Peyer's patch (tissue), 4 donors: ENCODE measurements around the gene CALR3.

Source experiments
- POLR2A ChIP-seq, 2 donors: fragments of 450-650 bp; IDR thresholded peaks; one replicate each; pipeline ENCODE4 v1.5.1; 2017; ENCODE audit warnings: antibody characterized with exemption in 2 of 2, mild to moderate bottlenecking in 2 of 2, moderate library complexity in 2 of 2
- TF ChIP-seq, protein P1 (sequence below), 6 experiments: fragments of 450-650 bp in 4 of 6; fragments of 200-600 bp in 2 of 6; sonication (generic) in 1 of 6; IDR thresholded peaks; one replicate each; pipeline ENCODE4 v1.5.1; 2017 to 2019; ENCODE audit warnings: antibody characterized with exemption in 6 of 6, mild to moderate bottlenecking in 3 of 6, moderate library complexity in 1 of 6

DNA sequence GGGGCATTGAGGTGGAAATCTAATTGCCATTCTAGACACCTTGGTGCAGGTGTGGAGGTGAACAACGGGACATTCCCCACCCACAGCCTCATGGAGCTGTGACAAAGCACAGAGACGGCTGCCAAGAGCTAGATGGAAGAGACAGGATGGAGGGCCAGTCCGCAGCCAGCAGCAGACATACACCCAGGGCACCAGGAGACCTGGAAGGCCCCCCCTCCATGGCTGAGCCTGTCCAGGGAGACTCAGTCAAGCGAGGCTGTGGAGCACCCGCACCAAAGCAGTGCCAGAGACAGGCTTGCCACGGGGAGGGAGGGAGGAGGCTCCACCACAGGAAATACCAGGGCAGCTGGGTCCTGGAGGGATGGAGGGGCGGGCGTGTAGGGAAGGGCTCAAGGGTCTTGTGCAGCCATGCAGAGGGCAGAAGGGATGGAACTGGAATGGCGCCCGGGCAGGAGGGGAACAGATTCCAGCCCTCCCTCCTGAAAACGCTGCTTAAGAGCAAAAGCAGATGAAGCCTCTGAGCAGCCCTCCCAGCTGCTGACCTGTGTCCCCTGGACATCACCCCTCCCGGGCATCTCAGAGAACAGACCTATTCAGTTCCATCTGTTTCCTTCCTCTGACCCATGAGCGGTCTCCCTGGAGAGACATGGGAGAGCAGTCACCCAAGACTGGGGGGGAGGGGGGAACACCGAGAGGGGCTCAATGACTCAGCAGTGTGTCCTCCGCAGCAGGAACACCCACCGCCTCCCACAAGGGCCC, 38.6 kb downstream of the CALR3 start:
- TF ChIP-seq, protein P1, sequence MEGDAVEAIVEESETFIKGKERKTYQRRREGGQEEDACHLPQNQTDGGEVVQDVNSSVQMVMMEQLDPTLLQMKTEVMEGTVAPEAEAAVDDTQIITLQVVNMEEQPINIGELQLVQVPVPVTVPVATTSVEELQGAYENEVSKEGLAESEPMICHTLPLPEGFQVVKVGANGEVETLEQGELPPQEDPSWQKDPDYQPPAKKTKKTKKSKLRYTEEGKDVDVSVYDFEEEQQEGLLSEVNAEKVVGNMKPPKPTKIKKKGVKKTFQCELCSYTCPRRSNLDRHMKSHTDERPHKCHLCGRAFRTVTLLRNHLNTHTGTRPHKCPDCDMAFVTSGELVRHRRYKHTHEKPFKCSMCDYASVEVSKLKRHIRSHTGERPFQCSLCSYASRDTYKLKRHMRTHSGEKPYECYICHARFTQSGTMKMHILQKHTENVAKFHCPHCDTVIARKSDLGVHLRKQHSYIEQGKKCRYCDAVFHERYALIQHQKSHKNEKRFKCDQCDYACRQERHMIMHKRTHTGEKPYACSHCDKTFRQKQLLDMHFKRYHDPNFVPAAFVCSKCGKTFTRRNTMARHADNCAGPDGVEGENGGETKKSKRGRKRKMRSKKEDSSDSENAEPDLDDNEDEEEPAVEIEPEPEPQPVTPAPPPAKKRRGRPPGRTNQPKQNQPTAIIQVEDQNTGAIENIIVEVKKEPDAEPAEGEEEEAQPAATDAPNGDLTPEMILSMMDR (IDR thresholded peaks at IDR 0.05): no peak
- no peak for TF ChIP-seq POLR2A (IDR thresholded peaks at IDR 0.05)
